ENCODE data around the gene HERC2. TPM values are rescaled to one million over a fixed set of nuclear protein-coding genes. Genes with fewer than 3 reads are reported as not detected.
"Not testable (repeated sequence)": the region's sequence is repeated elsewhere in the genome, so short reads cannot be mapped to it uniquely, and the experiment has no call there.

The HERC2 gene
- total and polyA plus RNA-seq, 9 donors = 33.3 to 83.3 (median 48.9) TPM

- Histone ChIP-seq H3K4me3 (no peak overlapping the region), H3K36me3 (peaks cover 3% of the 10 kb centered on the region), H3K9me3 (no peaks in the 10 kb centered on the region), H3K27me3 (no peaks in the 10 kb centered on the region), H3K4me1 (ENCODE audit: insufficient read depth) (no peaks in the 10 kb centered on the region), H3K27ac (no peak overlapping the region)
- DNase-seq = no peak
- intact Hi-C loops (cut with DNase I) = no loop called here
- no peak for TF ChIP-seq POLR2A (IDR thresholded peaks at IDR 0.05)
- TF ChIP-seq EP300 (IDR thresholded peaks at IDR 0.05) = no peak
- no peak for TF ChIP-seq CTCF (IDR thresholded peaks at IDR 0.05)
- 97 to 99% (median 98%) methylated on average over 18 of the region's 18 CpGs for WGBS, 3 donors
These were observed 93.9 kb downstream of the HERC2 start for GRCh38 chr15:28228096-28228495.

GRCh38 chr15:28227303-28227702 lies 94.7 kb downstream of the HERC2 start:
- H3K4me1 ChIP-seq (ENCODE audit: insufficient read depth); H3K36me3 ChIP-seq; H3K9me3 ChIP-seq; intact Hi-C loops (cut with DNase I); H3K27me3 ChIP-seq; H3K4me3 ChIP-seq; DNase-seq; H3K27ac ChIP-seq: not testable (repeated sequence)
- 26 to 74% (median 29%) methylated on average over 1 of the region's 1 CpG for WGBS, 3 donors

- H3K27ac ChIP-seq; DNase-seq; H3K27me3 ChIP-seq; H3K4me3 ChIP-seq; H3K36me3 ChIP-seq; intact Hi-C loops (cut with DNase I); H3K9me3 ChIP-seq; H3K4me1 ChIP-seq (ENCODE audit: insufficient read depth): not testable (repeated sequence)
- 82 to 90% (median 87%) methylated on average over 7 of the region's 7 CpGs for WGBS, 3 donors
These were observed 99.4 kb downstream of the HERC2 start for GRCh38 chr15:28222612-28223011.

GRCh38 chr15:28221696-28222095 lies 100.3 kb downstream of the HERC2 start:
- intact Hi-C loops (cut with DNase I); H3K4me3 ChIP-seq; H3K27me3 ChIP-seq; H3K36me3 ChIP-seq; H3K27ac ChIP-seq; H3K9me3 ChIP-seq; DNase-seq; H3K4me1 ChIP-seq (ENCODE audit: insufficient read depth): not testable (repeated sequence)
- WGBS, 3 donors = 90 to 98% (median 92%) methylated on average over 4 of the region's 4 CpGs

- TF ChIP-seq EP300 (IDR thresholded peaks at IDR 0.05) (no peak), CTCF (IDR thresholded peaks at IDR 0.05) (no peak), POLR2A (IDR thresholded peaks at IDR 0.05) (no peak)
- 85 to 95% (median 91%) methylated on average over 10 of the region's 10 CpGs for WGBS, 3 donors
- DNase-seq = no peak
- Histone ChIP-seq H3K27me3 (no peaks in the 10 kb centered on the region), H3K27ac (no peak overlapping the region), H3K4me1 (ENCODE audit: insufficient read depth) (no peaks in the 10 kb centered on the region), H3K36me3 (no peaks in the 10 kb centered on the region), H3K9me3 (no peaks in the 10 kb centered on the region), H3K4me3 (no peak overlapping the region)
- intact Hi-C loops (cut with DNase I) = no loop called here
These were observed 102.9 kb downstream of the HERC2 start for GRCh38 chr15:28219116-28219515.

GRCh38 chr15:28216946-28217546 lies 104.9 kb downstream of the HERC2 start:
- H3K36me3 ChIP-seq; H3K4me1 ChIP-seq (ENCODE audit: insufficient read depth); H3K9me3 ChIP-seq; intact Hi-C loops (cut with DNase I); H3K27me3 ChIP-seq; H3K4me3 ChIP-seq; DNase-seq; H3K27ac ChIP-seq: not testable (repeated sequence)
- WGBS, 3 donors = 95 to 98% (median 97%) methylated on average over 14 of the region's 14 CpGs

GRCh38 chr15:28215521-28215920 lies 106.5 kb downstream of the HERC2 start:
- not testable (repeated sequence) for H3K36me3 ChIP-seq
- WGBS, 3 donors = 88 to 89% (median 88%) methylated on average over 14 of the region's 14 CpGs

GRCh38 chr15:28214006-28214790 lies 107.8 kb downstream of the HERC2 start:
- intact Hi-C loops (cut with DNase I); H3K4me3 ChIP-seq; H3K9me3 ChIP-seq; H3K36me3 ChIP-seq; DNase-seq; H3K4me1 ChIP-seq (ENCODE audit: insufficient read depth); H3K27me3 ChIP-seq; H3K27ac ChIP-seq: not testable (repeated sequence)
- WGBS, 3 donors = 95 to 96% (median 95%) methylated on average over 38 to 39 of the region's 39 CpGs

More at GRCh38 chr15:28215521-28215920, 106.5 kb downstream of the HERC2 start:
- DNase-seq; intact Hi-C loops (cut with DNase I); H3K4me1 ChIP-seq (ENCODE audit: insufficient read depth); H3K9me3 ChIP-seq; H3K27me3 ChIP-seq; H3K4me3 ChIP-seq; H3K27ac ChIP-seq: not testable (repeated sequence)

GRCh38 chr15:28213393-28213792 lies 108.6 kb downstream of the HERC2 start:
- H3K27me3 ChIP-seq; H3K4me1 ChIP-seq (ENCODE audit: insufficient read depth); H3K27ac ChIP-seq; H3K9me3 ChIP-seq; H3K4me3 ChIP-seq; H3K36me3 ChIP-seq; DNase-seq; intact Hi-C loops (cut with DNase I): not testable (repeated sequence)
- 86 to 96% (median 92%) methylated on average over 4 to 5 of the region's 8 CpGs for WGBS, 3 donors

Measured in ovary (tissue), 9 donors.